ENCODE data around the gene RAP1GAP2. TPM values are rescaled to one million over a fixed set of nuclear protein-coding genes. Genes with fewer than 3 reads are reported as not detected.

The RAP1GAP2 gene
- total and polyA plus RNA-seq, 8 donors, result 11.8 to 92.4 (median 31.0) TPM

- H3K27me3 ChIP-seq, result no peaks in the 10 kb centered on the region
- H3K9me3 ChIP-seq, result no peaks in the 10 kb centered on the region
- 90 to 97% (median 93%) methylated on average over 7 of the region's 7 CpGs for WGBS, 5 donors
- H3K27ac ChIP-seq, result peak overlapping the region; percentile 7 to 72 (median 47)
- H3K4me3 ChIP-seq, result no peak overlapping the region
- intact Hi-C loops (cut with DNase I; ENCODE audit: low total_unique reads), result no loop called here
- DNase-seq, result no peak
- peaks cover 0 to 5% (median 0%) of the 10 kb centered on the region in 4 donors for H3K4me1 ChIP-seq
- peaks cover 24 to 86% (median 56%) of the 10 kb centered on the region in 4 donors for H3K36me3 ChIP-seq
- TF ChIP-seq POLR2AphosphoS5 (IDR thresholded peaks at IDR 0.05) (no peak), POLR2A (IDR thresholded peaks at IDR 0.05) (no peak), CTCF (IDR thresholded peaks at IDR 0.05) (no peak), EP300 (IDR thresholded peaks at IDR 0.05) (no peak)
These were observed 215.7 kb downstream of the RAP1GAP2 start for GRCh38 chr17:3011891-3012290.

GRCh38 chr17:3012926-3013581 lies 216.8 kb downstream of the RAP1GAP2 start:
- H3K4me1 ChIP-seq, result peaks cover 0 to 5% (median 0%) of the 10 kb centered on the region in 4 donors
- 58 to 67% (median 62%) methylated on average over 18 to 21 of the region's 21 CpGs for WGBS, 5 donors
- no peaks in the 10 kb centered on the region for H3K27me3 ChIP-seq
- DNase-seq, result peak; percentile 63 to 86
- no peaks in the 10 kb centered on the region for H3K9me3 ChIP-seq
- intact Hi-C loops (cut with DNase I; ENCODE audit: low total_unique reads), result no loop called here
- peak in 5 of 7 experiments; percentile 52 to 81 (median 61) for TF ChIP-seq CTCF (IDR thresholded peaks at IDR 0.05)
- peak in 1 of 3 donors; percentile 36 for TF ChIP-seq POLR2AphosphoS5 (IDR thresholded peaks at IDR 0.05)
- TF ChIP-seq EP300 (IDR thresholded peaks at IDR 0.05), result no peak
- no peak for TF ChIP-seq POLR2A (IDR thresholded peaks at IDR 0.05)
- H3K36me3 ChIP-seq, result peaks cover 25 to 86% (median 59%) of the 10 kb centered on the region in 4 donors
- no peak overlapping the region for H3K27ac ChIP-seq
- no peak overlapping the region for H3K4me3 ChIP-seq

- Histone ChIP-seq H3K27ac (no peak overlapping the region), H3K4me3 (no peak overlapping the region), H3K9me3 (no peaks in the 10 kb centered on the region), H3K27me3 (no peaks in the 10 kb centered on the region), H3K36me3 (peaks cover 21 to 86% (median 66%) of the 10 kb centered on the region in 4 donors), H3K4me1 (peaks cover 0 to 5% (median 0%) of the 10 kb centered on the region in 4 donors)
- intact Hi-C loops (cut with DNase I; ENCODE audit: low total_unique reads), result no loop called here
- no peak for DNase-seq
- TF ChIP-seq POLR2A (IDR thresholded peaks at IDR 0.05), result no peak
- TF ChIP-seq EP300 (IDR thresholded peaks at IDR 0.05), result no peak
- no peak for TF ChIP-seq CTCF (IDR thresholded peaks at IDR 0.05)
- no peak for TF ChIP-seq POLR2AphosphoS5 (IDR thresholded peaks at IDR 0.05)
- WGBS, 5 donors, result 80 to 87% (median 84%) methylated on average over 7 of the region's 7 CpGs
These were observed 219.7 kb downstream of the RAP1GAP2 start for GRCh38 chr17:3015890-3016289.

- DNase-seq, result no peak
- Histone ChIP-seq H3K27me3 (no peaks in the 10 kb centered on the region), H3K9me3 (peaks cover 0 to 16% (median 7%) of the 10 kb centered on the region in 4 donors), H3K4me3 (no peak overlapping the region), H3K4me1 (peaks cover 0 to under 1% (median 0%) of the 10 kb centered on the region in 4 donors), H3K36me3 (peaks cover 28 to 93% (median 84%) of the 10 kb centered on the region in 4 donors), H3K27ac (no peak overlapping the region)
- WGBS, 5 donors, result 91 to 99% (median 97%) methylated on average over 12 to 15 of the region's 15 CpGs
- TF ChIP-seq EP300 (IDR thresholded peaks at IDR 0.05) (no peak), CTCF (IDR thresholded peaks at IDR 0.05) (no peak), POLR2AphosphoS5 (IDR thresholded peaks at IDR 0.05) (no peak), POLR2A (IDR thresholded peaks at IDR 0.05) (no peak)
- intact Hi-C loops (cut with DNase I; ENCODE audit: low total_unique reads), result no loop called here
These were observed 221.7 kb downstream of the RAP1GAP2 start for GRCh38 chr17:3017936-3018335.
